A204.1 (cell line): Measurements from ENCODE around the gene PTPRN2.
"Not testable (repeated sequence)": the region's sequence is repeated elsewhere in the genome, so short reads cannot be mapped to it uniquely, and the experiment has no call there.

Source experiments
- FAIRE-seq: peaks from 2 replicates; lab custom pipeline; 2012; peaks lifted over from hg19 to GRCh38; lab: Jason Lieb, UNC

The PTPRN2 gene

DNA sequence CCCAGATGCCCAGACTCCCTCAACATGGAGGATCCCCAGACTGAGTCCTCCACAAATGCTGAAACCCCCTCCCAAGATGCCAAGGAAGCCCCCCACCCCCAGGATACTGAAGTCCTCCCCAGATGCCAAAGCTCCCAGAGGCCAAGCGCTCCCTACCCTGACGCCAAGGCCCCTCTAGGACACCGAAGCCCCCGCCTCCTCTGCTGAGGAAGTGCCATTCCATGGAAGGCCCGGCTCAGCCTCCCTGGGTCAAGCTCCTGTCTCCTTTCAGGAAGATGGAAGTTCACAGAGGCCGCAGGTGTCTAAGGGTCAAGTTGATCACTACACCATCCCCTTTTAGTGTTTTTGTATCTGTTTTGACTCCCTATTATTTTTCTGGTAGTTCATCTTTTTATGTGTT, 644.1 kb downstream of the PTPRN2 start:
- no peak for FAIRE-seq

DNA sequence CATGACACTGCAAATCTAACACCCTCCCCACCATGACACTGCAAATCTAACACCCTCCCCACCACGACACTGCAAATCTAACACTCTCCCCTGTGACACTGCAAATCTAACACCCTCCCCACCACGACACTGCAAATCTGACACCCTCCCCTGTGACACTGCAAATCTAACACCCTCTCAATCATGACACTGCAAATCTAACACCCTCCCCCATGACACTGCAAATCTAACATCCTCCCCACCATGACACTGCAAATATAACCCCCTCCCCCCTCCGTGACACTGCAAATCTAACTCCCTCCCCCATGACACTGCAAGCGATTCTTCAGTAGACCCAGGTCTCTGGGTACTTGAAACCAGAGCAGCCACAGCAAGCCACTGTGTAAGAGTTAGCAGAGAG, 646.4 kb downstream of the PTPRN2 start:
- no peak for FAIRE-seq

DNA sequence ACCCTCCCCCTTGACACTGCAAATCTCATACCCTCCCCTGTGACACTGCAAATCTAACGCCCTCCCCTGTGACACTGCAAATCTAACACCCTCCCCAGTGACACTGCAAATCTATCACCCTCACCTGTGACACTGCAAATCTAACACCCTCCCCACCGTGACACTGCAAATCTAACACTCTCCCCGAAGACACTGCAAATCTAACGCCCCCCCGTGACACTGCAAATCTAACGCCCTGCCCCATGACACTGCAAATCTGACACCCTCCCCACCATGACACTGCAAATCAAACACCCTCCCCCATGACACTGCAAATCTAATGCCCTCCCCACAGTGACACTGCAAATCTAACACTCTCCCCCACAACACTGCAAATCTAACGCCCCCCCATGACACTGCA, 647.1 kb downstream of the PTPRN2 start:
- no peak for FAIRE-seq

DNA sequence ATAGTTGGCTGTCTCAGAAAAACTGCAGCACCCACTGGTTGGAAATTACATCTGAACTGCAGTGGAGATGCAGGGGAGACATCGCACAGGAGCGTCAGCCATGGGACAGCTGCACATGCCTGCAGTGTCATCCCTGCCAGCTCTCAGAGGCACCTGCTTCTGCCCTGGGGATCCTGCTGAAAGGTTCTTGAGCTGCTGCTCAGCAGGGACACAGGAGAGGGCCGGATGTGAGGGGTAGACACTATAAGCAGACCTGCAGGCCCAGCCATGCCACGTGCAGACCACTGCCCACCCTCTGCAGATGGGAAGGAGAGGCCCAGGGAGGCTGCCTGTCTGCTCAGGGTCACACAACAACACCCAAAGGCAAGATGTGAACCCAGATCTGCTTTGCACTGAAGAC, 649.4 kb downstream of the PTPRN2 start:
- FAIRE-seq, result no peak

DNA sequence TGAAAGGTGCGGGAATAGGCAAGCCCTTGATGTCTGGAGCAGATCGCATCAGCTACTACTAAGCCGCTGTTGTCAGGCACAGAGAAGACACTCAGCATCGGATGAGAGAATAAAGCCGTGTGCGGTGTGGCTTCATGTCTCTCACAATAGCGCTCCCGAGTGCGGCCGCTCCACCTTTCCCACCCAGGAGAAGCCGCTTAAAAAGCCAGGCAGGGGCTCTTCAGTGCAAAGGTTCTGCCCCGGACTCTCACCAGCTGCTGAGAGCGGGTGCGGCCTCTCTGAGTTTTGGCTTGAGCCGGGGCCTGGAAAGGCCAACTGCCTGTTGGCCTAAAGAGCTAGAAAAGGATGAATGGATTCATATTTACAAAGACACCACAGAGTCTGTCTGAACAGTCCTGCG, 650.2 kb downstream of the PTPRN2 start:
- no peak for FAIRE-seq

DNA sequence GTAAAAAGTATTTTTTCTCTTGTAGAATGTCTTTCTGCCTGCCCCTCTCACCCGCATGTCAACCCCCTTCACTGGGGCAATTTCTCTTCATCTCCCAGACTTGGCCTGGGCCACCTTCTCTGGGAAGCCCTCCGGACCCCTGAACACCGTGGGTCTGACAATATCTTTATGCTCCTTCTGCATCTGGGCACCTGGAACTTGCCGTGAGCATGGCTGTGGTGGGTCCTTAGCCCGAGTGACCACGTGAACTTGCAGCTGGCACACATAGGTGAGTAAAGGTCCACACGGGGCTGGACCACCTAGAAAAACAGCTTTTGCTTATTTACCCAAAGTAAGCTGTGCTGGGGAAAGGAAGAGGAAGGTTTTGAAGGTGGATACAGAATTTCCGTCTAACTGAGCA, 650.6 kb downstream of the PTPRN2 start:
- FAIRE-seq, result no peak

DNA sequence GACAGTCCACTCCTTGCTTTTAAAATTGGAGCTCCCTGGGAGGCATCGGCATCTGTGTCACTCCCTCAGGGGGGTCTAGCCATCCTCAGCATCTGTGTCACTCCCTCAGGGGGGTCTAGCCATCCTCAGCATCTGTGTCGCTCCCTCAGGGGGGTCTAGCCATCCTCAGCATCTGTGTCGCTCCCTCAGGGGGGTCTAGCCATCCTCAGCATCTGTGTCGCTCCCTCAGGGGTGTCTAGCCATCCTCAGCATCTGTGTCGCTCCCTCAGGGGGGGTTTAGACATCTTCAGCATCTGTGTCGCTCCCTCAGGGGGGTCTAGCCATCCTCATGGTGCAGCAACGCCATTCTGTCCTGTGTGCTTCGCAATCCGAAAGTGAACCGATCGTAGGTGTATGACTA, 651.9 kb downstream of the PTPRN2 start:
- FAIRE-seq, result not testable (repeated sequence)

DNA sequence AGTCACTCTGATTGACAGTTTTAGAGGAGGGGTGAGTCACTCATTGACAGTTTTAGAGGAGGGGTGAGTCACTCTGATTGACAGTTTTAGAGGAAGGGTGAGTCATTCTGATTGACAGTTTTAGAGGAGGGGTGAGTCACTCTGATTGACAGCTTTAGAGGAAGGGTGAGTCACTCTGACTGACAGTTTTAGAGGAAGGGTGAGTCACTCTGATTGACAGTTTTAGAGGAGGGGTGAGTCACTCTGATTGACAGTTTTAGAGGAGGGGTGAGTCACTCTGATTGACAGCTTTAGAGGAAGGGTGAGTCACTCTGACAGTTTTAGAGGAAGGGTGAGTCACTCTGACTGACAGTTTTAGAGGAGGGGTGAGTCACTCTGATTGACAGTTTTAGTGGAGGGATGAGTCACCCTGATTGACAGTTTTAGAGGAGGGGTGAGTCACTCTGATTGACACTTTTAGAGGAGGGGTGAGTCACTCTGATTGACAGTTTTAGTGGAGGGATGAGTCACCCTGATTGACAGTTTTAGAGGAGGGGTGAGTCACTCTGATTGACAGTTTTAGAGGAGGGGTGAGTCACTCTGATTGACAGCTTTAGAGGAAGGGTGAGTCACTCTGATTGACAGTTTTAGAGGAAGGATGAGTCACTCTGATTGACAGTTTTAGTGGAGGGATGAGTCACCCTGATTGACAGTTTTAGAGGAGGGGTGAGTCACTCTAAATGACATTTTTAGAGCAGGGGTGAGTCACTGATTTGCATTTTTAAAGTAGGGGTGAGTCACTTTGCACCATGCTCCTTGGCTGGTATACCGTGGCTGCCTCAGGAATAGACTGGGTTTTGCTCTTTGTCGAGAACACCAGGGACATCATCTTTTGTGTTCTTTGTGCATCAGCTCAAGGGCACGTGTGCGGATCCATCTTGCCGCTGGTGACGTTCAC, 654.1 kb downstream of the PTPRN2 start:
- not testable (repeated sequence) for FAIRE-seq

DNA sequence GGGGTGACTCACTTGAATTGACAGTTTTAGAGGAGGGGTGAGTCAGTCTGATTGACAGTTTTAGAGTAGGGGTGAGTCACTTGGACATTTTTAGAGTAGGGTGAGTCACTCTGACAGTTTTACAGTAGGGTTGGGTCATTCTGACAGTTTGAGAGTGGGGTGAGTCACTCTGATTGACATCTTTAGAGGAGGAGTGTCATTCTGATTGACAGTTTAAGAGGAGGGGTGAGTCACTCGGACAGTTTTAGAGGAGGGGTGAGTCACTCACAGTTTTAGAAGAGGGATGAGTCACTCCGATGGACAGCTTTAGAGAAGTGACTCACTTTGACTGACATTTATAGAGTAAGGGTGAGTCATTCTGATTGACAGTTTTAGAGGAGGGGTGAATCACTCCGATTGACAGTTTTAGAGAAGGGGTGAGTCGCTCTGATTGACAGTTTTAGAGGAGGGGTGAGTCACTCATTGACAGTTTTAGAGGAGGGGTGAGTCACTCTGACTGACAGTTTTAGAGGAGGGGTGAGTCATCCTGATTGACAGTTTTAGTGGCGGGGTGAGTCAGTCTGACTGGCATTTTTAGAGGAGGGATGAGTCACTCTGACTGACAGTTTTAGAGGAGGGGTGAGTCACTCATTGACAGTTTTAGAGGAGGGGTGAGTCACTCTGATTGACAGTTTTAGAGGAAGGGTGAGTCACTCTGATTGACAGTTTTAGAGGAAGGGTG, 655.0 kb downstream of the PTPRN2 start:
- FAIRE-seq, result no peak

DNA sequence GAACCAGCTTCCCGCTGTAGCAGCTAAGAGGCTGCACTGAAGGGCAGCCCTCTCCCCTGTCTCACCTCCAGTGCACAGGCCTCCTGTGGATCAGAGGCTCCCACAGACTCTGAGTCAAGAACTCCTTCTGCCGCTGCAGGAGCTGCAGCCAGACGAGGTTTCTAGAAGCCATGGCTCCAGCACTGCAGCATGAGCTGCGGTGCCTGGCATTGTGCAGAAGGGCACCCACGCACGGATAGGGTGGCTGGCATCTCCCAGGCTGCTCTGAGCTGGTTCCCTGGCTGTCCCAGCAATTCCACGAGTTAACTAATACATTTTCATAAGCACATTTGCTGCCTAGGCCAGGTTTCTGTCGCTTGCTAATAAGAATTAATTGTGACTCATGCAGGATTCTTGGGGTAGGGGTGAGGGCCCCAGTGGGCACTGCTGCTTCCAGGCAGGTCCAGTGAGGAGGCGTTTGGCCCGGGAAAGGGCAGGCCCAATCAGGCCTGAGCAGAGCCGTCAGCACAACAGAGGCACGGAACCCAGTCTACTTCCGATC, 656.6 kb downstream of the PTPRN2 start:
- no peak for FAIRE-seq

DNA sequence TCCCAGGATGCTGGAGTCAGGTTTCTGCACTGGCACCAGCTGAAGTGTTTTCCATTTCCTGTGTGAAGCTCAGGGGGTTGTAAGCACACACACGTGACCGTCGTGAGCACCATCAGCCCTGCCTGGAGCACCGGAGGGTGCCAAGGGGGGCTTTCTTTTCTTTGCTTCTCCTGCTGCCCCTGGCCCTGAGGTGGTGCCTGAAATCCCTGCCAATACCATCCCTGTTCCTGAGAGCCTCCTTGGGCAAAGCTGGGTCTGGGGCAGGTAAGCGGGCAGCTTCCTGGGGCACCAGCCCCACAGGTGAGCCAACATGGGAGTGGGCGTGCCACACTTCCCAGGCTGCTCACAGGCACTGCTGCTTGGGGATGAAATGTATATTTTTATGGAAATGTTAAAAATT, 657.2 kb downstream of the PTPRN2 start:
- no peak for FAIRE-seq

DNA sequence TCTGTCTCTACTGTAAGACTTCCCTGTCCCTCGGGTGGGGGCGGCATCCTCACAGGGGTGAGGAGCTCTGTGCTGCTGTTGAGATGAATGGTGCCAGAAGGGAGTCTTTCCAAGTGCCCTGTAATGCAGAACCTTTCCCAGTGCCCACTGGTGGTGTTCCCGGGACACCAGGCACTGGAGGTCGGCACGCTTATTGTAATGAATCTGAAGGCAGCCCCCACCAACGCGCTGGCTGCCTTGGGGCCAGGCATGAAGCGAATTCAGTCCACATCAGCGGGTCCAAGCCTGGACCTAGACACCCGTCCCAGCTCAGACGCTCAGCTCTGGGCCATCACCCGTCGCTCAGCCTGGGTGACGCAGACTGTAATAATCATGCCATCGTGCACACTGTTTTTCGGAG, 658.0 kb downstream of the PTPRN2 start:
- FAIRE-seq, result no peak

DNA sequence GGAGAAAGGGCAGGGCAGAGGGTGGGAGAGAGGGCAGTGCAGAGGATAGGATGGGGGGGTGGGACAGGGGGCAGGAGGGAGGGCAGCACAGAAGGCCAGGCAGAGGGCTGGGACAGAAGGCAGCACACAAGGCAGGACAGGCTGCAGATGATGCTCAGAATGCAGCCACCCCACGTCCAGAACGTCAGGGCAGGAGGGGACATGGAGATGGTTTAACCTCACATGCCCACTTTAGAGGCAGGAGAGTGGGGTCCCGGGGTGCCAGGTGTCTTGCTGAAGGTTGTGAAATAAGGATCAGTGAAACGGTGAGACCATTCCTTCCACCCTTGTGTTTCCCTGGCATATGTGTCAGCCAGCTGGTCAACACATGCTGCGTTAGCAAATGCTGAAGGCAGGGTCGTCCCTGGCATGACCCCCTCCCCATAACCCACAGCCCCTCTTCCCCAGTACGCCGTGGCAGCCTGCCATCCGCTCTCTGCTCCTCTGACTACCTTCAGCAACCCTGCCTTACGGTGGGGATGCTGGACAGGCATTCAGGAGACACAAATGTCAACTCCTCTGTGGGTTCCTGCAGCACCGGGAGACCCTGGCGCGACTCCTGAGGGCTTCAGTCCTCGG, 658.7 kb downstream of the PTPRN2 start:
- FAIRE-seq, result no peak

DNA sequence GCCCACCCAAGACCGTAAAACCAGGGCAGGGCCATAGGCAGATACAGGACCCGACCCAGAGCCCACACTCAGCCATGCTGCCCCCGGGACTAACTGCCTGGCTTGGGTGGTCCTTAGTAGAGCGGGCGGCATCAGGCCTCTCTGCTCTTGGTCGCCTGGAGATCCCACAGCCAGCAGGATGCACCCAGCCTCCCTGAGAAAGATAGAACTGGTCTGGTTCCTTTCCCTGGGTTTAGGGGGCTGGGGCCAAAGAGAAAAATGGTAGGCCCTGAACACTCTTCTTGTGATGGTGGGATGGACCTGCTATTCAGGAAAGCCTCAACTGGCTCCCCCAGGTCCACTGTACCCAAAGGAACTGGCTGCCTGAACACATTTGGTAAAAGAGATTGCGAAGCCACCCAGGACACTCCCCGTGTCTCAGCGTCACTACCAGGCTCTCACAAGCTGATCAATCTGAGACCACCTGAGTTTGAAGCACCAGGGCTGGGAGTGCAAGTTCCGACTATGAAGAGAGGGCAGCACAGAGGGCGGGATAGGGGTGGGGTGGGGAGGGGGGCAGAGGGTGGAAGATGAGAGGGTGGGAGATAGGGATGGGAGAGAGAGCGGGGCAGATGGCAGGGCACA, 659.3 kb downstream of the PTPRN2 start:
- no peak for FAIRE-seq

DNA sequence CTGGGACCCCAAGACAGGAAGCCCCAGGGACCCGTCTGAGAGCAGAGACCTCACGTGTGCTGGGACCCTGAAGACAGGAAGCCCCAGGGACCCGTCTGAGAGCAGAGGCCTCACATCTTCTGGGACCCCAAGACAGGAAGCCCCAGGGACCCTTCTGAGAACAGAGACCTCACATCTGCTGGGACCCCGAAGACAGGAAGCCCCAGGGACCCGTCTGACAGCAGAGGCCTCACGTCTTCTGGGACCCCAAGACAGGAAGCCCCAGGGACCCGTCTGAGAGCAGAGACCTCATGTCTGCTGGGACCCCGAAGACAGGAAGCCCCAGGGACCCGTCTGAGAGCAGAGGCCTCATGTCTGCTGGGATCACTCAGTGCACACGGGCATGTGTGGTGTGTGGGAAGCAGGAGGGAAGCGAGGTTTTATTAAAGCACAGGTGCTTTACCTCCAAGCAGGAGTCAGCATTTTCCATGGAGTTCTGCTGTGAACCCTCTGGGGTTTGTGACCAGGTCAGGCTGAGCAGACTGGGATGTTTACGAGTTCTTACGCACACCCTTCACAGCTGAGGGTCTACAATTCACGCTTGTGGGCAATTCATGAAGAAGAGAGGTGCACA, 660.2 kb downstream of the PTPRN2 start:
- no peak for FAIRE-seq

DNA sequence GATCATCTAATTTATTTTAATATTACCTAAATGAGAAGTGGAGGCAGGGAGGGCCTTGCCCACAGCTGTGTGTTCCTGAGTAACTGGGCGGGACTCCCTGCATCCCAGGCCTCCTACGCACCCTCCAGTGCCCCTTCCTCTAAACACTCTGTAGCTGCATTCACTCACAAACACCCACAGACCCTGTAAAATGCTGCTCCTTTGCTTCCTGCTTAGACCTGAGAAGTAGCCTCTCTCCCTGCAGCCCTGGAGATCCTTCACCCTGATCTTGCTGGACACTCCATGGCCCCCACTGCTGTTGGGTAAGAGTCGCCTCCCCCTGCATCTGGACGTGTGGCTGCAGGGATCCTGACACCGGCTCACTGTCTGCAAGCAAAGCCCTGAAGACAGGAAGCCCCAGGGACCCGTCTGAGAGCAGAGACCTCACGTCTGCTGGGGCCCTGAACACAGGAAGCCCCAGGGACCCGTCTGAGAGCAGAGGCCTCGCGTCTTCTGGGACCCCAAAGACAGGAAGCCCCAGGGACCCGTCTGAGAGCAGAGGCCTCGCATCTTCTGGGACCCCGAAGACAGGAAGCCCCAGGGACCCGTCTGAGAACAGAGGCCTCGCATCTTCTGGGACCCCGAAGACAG, 661.0 kb downstream of the PTPRN2 start:
- FAIRE-seq, result no peak

DNA sequence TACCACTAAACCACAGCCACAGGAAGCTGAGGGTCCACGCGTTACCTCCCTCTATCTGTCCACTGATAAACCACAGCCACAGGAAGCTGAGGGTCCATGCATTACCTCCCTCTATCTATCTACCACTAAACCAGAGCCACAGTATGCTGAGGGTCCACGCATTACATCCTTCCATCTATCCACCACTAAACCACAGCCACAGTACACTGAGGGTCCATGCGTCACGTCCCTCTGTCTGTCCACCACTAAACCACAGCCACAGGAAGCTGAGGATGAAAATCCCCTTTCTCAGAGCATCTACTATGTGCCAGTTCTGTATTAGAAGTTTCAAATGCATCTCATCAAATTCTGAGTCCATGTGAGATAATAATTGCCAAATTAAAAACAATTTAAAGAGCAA, 661.5 kb downstream of the PTPRN2 start:
- no peak for FAIRE-seq

DNA sequence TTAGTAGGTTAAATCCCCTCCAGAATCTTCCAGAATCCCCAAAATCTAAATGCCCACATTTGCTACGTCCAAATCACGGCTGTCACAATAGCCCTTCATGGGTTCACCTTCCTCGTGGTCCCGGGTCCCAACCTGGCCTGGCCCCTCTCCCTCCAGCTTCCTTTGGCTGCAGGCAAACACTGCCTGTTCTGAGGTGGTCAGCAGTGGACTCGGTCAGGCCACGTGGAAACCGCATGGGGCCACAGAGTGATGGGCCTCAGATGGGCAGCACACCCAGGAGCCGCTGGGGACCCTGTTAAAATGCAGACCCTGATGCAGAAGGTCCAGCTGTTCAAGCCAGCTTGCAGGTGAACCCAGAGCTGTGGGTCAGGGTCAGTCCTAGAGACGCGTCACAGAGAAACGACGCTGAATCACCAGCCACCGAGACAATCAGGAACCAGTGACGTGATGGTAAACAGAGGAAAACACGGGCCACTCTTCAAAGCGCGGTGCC, 662.2 kb downstream of the PTPRN2 start:
- no peak for FAIRE-seq

DNA sequence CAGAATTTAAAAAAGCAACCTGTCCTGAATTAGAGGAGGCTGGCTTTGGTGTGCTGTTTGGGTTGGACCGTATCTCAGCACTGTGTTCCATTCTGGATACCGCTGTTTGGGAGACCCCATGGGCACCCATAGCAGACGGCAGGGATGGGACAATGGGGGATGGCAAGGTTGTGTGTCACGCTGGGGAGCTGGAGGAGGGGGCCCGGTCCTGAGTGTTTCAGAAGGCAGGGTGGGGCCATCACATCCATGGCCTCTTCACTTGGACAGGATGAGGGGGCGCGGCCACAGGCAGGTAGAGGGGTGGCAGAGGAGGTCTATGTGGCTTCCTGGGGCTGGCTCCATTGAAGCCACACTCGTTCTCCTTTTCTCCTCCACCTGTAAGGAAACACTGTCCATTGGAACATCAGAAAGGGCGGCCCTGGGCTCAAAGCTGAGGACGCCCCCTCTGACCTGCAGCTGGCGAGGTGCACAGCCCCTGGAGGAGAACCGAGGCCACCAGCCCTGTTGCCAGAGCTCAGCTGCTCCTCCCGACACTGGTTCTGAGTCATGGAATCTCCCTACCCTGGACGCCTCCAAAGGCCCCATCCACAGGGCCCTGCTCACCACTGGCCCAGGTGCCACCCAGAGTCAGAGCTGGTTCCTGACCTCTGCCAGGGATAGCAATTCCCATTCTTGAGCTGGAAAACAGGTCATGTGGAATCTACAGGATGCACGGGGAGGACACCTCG, 663.6 kb downstream of the PTPRN2 start:
- no peak for FAIRE-seq

DNA sequence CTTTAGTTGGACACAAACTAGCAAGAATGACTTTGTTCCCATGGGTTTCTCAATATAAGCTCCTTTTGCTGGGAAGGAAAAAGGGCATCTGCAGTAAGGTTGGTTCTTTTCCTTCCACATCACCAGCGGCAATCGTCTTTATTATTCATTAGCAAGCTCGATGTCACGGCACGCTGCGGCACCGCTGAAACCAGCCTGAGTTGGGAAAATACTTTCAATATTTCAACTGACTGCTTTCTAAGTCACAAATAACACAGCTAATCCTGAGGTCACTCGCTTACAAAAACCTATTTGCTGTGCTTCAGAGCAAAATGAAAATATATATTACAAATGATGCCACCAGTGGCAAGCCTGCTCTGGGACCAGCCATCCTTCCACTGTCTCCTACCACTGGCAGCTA, 665.0 kb downstream of the PTPRN2 start:
- FAIRE-seq, result no peak
